PFSK-1 (cell line): Measurements from ENCODE around the gene PIP4P1.

Experiments
- FOXP2 ChIP-seq: optimal IDR thresholded peaks from 2 replicates; pipeline ENCODE3; 2011; ENCODE audit warnings: borderline replicate concordance, control low read depth, inconsistent platforms; ENCODE audit not compliant: insufficient read depth; ENCODE audit errors: extremely low read length, extremely low read depth
- POLR2AphosphoS5 ChIP-seq: IDR thresholded peaks from 2 replicates; pipeline ENCODE4 v1.6.1; 2012; ENCODE audit warnings: low read depth, mild to moderate bottlenecking, control low read depth, low read length, moderate library complexity
- SIN3A ChIP-seq: IDR thresholded peaks from 2 replicates; pipeline ENCODE4 v1.6.1; 2012; ENCODE audit warnings: mild to moderate bottlenecking, low read length, moderate library complexity, borderline replicate concordance; ENCODE audit not compliant: insufficient read depth
- TAF1 ChIP-seq: IDR thresholded peaks from 2 replicates; pipeline ENCODE4 v1.6.1; 2012; ENCODE audit warnings: low read length, control low read depth, borderline replicate concordance; ENCODE audit not compliant: insufficient read depth
- TF ChIP-seq, protein P1 (sequence below), 2 experiments: IDR thresholded peaks; 2 replicates each; pipeline versions ENCODE4 v1.6.1 to v1.8.0; 2011 to 2012; ENCODE audit warnings: low read depth in 2 of 2, low read length in 2 of 2, control low read depth in 1 of 2, inconsistent platforms in 1 of 2, mild to moderate bottlenecking in 1 of 2, moderate library complexity in 1 of 2; ENCODE audit not compliant: insufficient read depth in 1 of 2

PIP4P1 gene

DNA sequence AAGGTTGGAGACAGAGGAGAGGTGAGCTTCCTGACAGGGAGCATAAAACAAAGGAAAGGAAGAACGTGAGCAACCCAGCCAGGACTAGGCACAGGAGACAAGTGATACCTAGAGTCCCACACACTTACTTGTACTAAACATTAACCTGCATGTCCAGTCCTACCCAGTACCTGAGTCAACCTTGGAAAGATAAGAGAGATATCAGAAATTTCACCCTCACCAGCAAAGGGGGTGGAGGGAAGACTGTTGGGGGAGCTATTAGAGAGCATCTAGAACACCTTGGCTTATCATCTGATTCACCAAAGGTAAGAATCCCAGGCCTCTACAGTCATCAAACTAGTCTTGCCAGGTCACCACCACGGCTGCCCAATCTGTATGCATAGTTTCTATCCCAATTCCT lies 36.4 kb downstream of the PIP4P1 start:
- TF ChIP-seq, protein P1, sequence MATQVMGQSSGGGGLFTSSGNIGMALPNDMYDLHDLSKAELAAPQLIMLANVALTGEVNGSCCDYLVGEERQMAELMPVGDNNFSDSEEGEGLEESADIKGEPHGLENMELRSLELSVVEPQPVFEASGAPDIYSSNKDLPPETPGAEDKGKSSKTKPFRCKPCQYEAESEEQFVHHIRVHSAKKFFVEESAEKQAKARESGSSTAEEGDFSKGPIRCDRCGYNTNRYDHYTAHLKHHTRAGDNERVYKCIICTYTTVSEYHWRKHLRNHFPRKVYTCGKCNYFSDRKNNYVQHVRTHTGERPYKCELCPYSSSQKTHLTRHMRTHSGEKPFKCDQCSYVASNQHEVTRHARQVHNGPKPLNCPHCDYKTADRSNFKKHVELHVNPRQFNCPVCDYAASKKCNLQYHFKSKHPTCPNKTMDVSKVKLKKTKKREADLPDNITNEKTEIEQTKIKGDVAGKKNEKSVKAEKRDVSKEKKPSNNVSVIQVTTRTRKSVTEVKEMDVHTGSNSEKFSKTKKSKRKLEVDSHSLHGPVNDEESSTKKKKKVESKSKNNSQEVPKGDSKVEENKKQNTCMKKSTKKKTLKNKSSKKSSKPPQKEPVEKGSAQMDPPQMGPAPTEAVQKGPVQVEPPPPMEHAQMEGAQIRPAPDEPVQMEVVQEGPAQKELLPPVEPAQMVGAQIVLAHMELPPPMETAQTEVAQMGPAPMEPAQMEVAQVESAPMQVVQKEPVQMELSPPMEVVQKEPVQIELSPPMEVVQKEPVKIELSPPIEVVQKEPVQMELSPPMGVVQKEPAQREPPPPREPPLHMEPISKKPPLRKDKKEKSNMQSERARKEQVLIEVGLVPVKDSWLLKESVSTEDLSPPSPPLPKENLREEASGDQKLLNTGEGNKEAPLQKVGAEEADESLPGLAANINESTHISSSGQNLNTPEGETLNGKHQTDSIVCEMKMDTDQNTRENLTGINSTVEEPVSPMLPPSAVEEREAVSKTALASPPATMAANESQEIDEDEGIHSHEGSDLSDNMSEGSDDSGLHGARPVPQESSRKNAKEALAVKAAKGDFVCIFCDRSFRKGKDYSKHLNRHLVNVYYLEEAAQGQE (IDR thresholded peaks at IDR 0.05; ENCODE audit: insufficient read depth in 1 of 2, low read depth in 2 of 2, low read length in 2 of 2), result no peak
- TF ChIP-seq POLR2AphosphoS5, result no peak
- no peak for TF ChIP-seq SIN3A
- TF ChIP-seq TAF1, result no peak
- no peak for TF ChIP-seq FOXP2

DNA sequence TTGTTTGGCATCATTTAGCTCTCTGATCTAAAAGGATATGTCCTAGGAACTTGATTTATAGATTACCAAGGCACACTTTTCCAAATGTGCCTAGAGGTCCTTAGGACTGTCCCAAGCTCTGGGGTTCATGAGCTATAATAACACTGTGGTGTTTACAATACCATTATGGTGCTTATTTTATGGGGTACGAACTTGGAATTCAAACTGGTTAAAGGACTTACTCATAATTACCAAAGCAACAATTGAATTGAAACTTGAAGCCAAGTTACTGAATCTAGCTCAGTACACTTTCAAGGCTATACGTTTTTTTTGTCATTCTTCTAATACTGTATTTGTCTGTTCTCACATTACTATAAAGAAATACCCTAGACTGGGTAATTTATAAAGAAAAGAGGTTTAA lies 38.3 kb downstream of the PIP4P1 start:
- TF ChIP-seq, protein P1 (IDR thresholded peaks at IDR 0.05; ENCODE audit: insufficient read depth in 1 of 2, low read depth in 2 of 2, low read length in 2 of 2), result no peak
- no peak for TF ChIP-seq FOXP2
- no peak for TF ChIP-seq POLR2AphosphoS5
- no peak for TF ChIP-seq TAF1
- no peak for TF ChIP-seq SIN3A

- no peak for TF ChIP-seq SIN3A
- no peak for TF ChIP-seq TAF1
- TF ChIP-seq, protein P1 (IDR thresholded peaks at IDR 0.05; ENCODE audit: insufficient read depth in 1 of 2, low read depth in 2 of 2, low read length in 2 of 2), result no peak
- no peak for TF ChIP-seq POLR2AphosphoS5
- TF ChIP-seq FOXP2, result no peak
Measured at GRCh38 chr14:20421267-20421666, 40.0 kb downstream of the PIP4P1 start.

GRCh38 chr14:20419419-20419818 lies 41.8 kb downstream of the PIP4P1 start:
- TF ChIP-seq TAF1 (no peak), FOXP2 (no peak), POLR2AphosphoS5 (no peak), SIN3A (no peak)
- TF ChIP-seq, protein P1 (IDR thresholded peaks at IDR 0.05; ENCODE audit: insufficient read depth in 1 of 2, low read depth in 2 of 2, low read length in 2 of 2), result no peak

DNA sequence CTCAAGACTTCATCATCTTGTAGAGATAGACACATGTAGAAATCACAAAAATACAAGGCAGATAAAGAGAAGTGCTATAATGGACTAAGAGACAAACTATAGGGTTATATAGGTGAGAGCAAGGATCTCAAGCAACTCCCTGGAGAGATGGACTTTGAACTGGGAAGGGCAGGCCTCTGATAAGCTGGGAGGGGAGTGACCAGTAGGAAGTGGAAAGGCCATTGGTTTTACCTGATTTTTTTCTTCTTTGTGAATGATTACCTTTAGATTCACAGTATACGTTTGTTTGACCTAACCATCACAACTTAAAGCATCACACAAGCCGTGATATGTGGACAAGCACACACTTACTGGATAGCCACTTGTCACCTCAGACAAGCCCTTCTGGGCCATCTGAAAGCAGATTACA lies 42.7 kb downstream of the PIP4P1 start:
- TF ChIP-seq, protein P1 (IDR thresholded peaks at IDR 0.05; ENCODE audit: insufficient read depth in 1 of 2, low read depth in 2 of 2, low read length in 2 of 2), result no peak
- TF ChIP-seq FOXP2 (no peak), POLR2AphosphoS5 (no peak), SIN3A (no peak), TAF1 (no peak)
